Loucy (cell line): Measurements from ENCODE around the gene COL26A1.
"Not testable (repeated sequence)": the region's sequence is repeated elsewhere in the genome, so short reads cannot be mapped to it uniquely, and the experiment has no call there.

ENCODE experiments used
- H2AFZ ChIP-seq: fragments of 200-600 bp; sonication (generic); 2 replicates; pipeline ENCODE4 v1.6.0; 2016; ENCODE audit warnings: antibody characterized with exemption, mild to moderate bottlenecking, low read length, moderate library complexity
- H3F3A ChIP-seq: fragments of 200-600 bp; 2 replicates; pipeline ENCODE4 v1.6.0; 2016; ENCODE audit warnings: antibody characterized with exemption, low read depth, mild to moderate bottlenecking
- H3K27me3 ChIP-seq: fragments of 200-600 bp; sonication (generic); 2 replicates; pipeline ENCODE4 v1.6.1; 2014; ENCODE audit warnings: low read length, mild to moderate bottlenecking; ENCODE audit not compliant: insufficient read depth, poor library complexity, severe bottlenecking
- H3K36me3 ChIP-seq: fragments of 200-600 bp; sonication (generic); 2 replicates; pipeline ENCODE4 v1.6.1; 2016; ENCODE audit warnings: low read length; ENCODE audit not compliant: insufficient read depth
- H3K4me1 ChIP-seq: fragments of 200-600 bp; sonication (generic); 2 replicates; pipeline ENCODE4 v1.5.1; 2014; ENCODE audit warnings: low read length, mild to moderate bottlenecking; ENCODE audit not compliant: insufficient read depth, poor library complexity, severe bottlenecking
- H3K4me2 ChIP-seq: fragments of 200-600 bp; sonication (generic); 2 replicates; pipeline ENCODE4 v1.6.0; 2014; ENCODE audit warnings: antibody characterized with exemption, low read length, low read depth, mild to moderate bottlenecking; ENCODE audit not compliant: poor library complexity, severe bottlenecking
- H3K4me3 ChIP-seq: fragments of 200-600 bp; sonication (generic); 2 replicates; pipeline ENCODE4 v1.5.1; 2014; ENCODE audit warnings: low read length, mild to moderate bottlenecking, mixed read lengths; ENCODE audit not compliant: poor library complexity, severe bottlenecking
- H3K79me2 ChIP-seq: fragments of 200-600 bp; sonication (generic); 2 replicates; pipeline ENCODE4 v1.6.1; 2014; ENCODE audit warnings: low read length; ENCODE audit not compliant: insufficient read depth
- H3K9ac ChIP-seq: fragments of 200-600 bp; sonication (generic); 2 replicates; pipeline ENCODE4 v1.6.0; 2014; ENCODE audit warnings: mild to moderate bottlenecking, low read depth, low read length, moderate library complexity; ENCODE audit not compliant: poor library complexity, severe bottlenecking
- H3K9me2 ChIP-seq: fragments of 200-600 bp; sonication (generic); replicated peaks from 2 replicates; pipeline ENCODE4 v1.6.1; 2016; ENCODE audit warnings: low read depth, low read length, mixed read lengths
- H3K9me3 ChIP-seq: fragments of 200-600 bp; sonication (generic); 2 replicates; pipeline ENCODE4 v1.6.1; 2014; ENCODE audit warnings: mild to moderate bottlenecking, antibody characterized with exemption, low read length, low read depth; ENCODE audit not compliant: insufficient read depth
- H4K20me1 ChIP-seq: fragments of 200-600 bp; sonication (generic); 2 replicates; pipeline ENCODE4 v1.6.0; 2014; ENCODE audit warnings: antibody characterized with exemption, low read length, mild to moderate bottlenecking; ENCODE audit not compliant: insufficient read depth, poor library complexity, severe bottlenecking
- CTCF ChIP-seq: fragments of 200-600 bp; sonication (generic); conservative IDR thresholded peaks from 2 replicates; pipeline ENCODE4 v1.5.1; 2014; ENCODE audit warnings: mild to moderate bottlenecking, antibody characterized with exemption, low read length
- EZH2phosphoT487 ChIP-seq: fragments of 200-600 bp; IDR thresholded peaks from 2 replicates; pipeline ENCODE4 v1.6.1; 2018; ENCODE audit warnings: antibody characterized with exemption, mild to moderate bottlenecking, moderate library complexity, borderline replicate concordance

COL26A1 gene

GRCh38 chr7:101558742-101559325, 196.2 kb downstream of the COL26A1 start:
- Histone ChIP-seq H3K9me2 (no peaks in the 10 kb centered on the region), H3K4me2 (no peak overlapping the region), H3K9me3 (no peaks in the 10 kb centered on the region), H3K9ac (no peak overlapping the region), H3K36me3 (no peaks in the 10 kb centered on the region), H4K20me1 (no peaks in the 10 kb centered on the region), H3K27me3 (no peaks in the 10 kb centered on the region), H2AFZ (no peak overlapping the region), H3K79me2 (no peaks in the 10 kb centered on the region), H3F3A (no peaks in the 10 kb centered on the region), H3K4me1 (no peaks in the 10 kb centered on the region), H3K4me3 (no peak overlapping the region)
- TF ChIP-seq CTCF = peak; percentile 42
- no peak for TF ChIP-seq EZH2phosphoT487

- no peak overlapping the region for H2AFZ ChIP-seq
- no peaks in the 10 kb centered on the region for H3F3A ChIP-seq
- no peaks in the 10 kb centered on the region for H3K27me3 ChIP-seq
- no peak overlapping the region for H3K4me3 ChIP-seq
- H3K9me2 ChIP-seq = no peaks in the 10 kb centered on the region
- no peaks in the 10 kb centered on the region for H3K79me2 ChIP-seq
- H3K36me3 ChIP-seq = no peaks in the 10 kb centered on the region
- no peaks in the 10 kb centered on the region for H3K4me1 ChIP-seq
- no peaks in the 10 kb centered on the region for H3K9me3 ChIP-seq
- H4K20me1 ChIP-seq = no peaks in the 10 kb centered on the region
- no peak overlapping the region for H3K9ac ChIP-seq
- H3K4me2 ChIP-seq = no peak overlapping the region
- TF ChIP-seq CTCF (no peak), EZH2phosphoT487 (no peak)
These were observed 196.9 kb downstream of the COL26A1 start for GRCh38 chr7:101559586-101559985.

- not testable (repeated sequence) for H3K4me1 ChIP-seq, H4K20me1 ChIP-seq, H2AFZ ChIP-seq, H3K79me2 ChIP-seq, H3K9me2 ChIP-seq, H3K36me3 ChIP-seq, H3K4me2 ChIP-seq, H3F3A ChIP-seq, H3K9ac ChIP-seq, H3K27me3 ChIP-seq, H3K9me3 ChIP-seq, H3K4me3 ChIP-seq
These were observed 197.3 kb downstream of the COL26A1 start for GRCh38 chr7:101560021-101560420.

GRCh38 chr7:101560856-101561255, 198.2 kb downstream of the COL26A1 start:
- no peaks in the 10 kb centered on the region for H3K79me2 ChIP-seq
- H3K36me3 ChIP-seq = no peaks in the 10 kb centered on the region
- no peaks in the 10 kb centered on the region for H3K27me3 ChIP-seq
- no peaks in the 10 kb centered on the region for H4K20me1 ChIP-seq
- H3K4me1 ChIP-seq = no peaks in the 10 kb centered on the region
- no peaks in the 10 kb centered on the region for H3K9me2 ChIP-seq
- no peak overlapping the region for H3K4me2 ChIP-seq
- H3K9ac ChIP-seq = no peak overlapping the region
- H3F3A ChIP-seq = no peaks in the 10 kb centered on the region
- H3K9me3 ChIP-seq = no peaks in the 10 kb centered on the region
- no peak overlapping the region for H2AFZ ChIP-seq
- H3K4me3 ChIP-seq = no peak overlapping the region
- TF ChIP-seq CTCF (no peak), EZH2phosphoT487 (no peak)

GRCh38 chr7:101561293-101561692, 198.6 kb downstream of the COL26A1 start:
- not testable (repeated sequence) for H3K4me3 ChIP-seq, H3F3A ChIP-seq, H3K36me3 ChIP-seq, H3K79me2 ChIP-seq, H3K9me3 ChIP-seq, H2AFZ ChIP-seq, H3K4me2 ChIP-seq, H3K27me3 ChIP-seq, H3K9ac ChIP-seq, H3K4me1 ChIP-seq, H4K20me1 ChIP-seq, H3K9me2 ChIP-seq
